KBM-7 (cell line): ENCODE results near the gene PRPF6.

Experiments used
- DNase-seq: peaks from one replicate; pipeline ENCODE4 v3.0.0-alpha.2; 2015
- in situ Hi-C: fragments of 300-500 bp; cut with MboI; formaldehyde crosslinking; loops from 2 replicates; pipeline ENCODE4 v1.14.3; 2020; ENCODE audit warnings: low sequenced_read_pairs, low pct_unique_long_range_greater_than_20kb, mixed read lengths

Gene PRPF6

DNA sequence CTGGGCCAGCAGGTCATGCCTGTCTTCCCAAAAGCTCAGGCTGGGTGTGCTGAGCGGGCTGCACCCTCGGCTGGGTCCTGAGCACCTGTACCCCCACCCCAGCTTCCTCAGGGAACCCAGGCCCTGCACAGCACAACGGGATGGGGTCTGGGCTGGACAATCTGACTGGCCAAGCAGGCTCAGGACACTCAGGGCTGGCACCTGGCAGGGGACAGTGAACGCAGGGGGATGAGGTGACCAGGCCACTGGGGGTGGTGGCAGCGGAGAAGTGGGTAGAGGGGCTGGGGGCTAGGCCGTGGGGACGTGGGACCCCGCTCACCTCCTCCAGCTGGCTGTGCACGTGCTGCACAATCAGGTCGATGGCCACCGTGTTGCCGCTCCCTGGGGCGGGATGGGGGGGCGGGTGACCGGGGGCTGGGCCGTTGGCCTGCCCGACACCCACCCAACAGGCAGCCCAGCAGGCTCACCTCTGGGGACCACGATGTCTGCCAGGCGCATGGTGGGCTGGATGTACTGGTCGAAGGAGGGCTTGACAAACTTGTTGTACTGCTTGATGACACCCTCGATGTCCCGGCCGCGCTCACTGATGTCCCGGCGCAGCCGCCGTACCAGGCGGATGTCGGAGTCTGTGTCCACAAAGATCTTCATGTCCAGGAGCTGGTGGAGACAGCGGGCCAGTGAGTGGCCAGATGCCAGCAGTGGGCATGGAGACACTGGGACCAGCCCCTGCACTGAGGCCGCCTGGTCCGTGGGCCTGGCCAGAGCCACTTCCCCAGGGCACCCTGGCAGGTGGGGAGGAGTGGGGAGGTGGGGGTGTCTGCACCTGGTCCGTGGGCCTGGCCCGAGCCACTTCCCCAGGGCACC lies 36.6 kb upstream of the PRPF6 start:
- in situ Hi-C loops: no loop called here

GRCh38 chr20:63945031-63945658 lies 35.8 kb upstream of the PRPF6 start:
- DNase-seq: no peak
- in situ Hi-C loops: no loop called here

More for the DNA sequence above, 36.6 kb upstream of the PRPF6 start:
- DNase-seq: no peak

DNA sequence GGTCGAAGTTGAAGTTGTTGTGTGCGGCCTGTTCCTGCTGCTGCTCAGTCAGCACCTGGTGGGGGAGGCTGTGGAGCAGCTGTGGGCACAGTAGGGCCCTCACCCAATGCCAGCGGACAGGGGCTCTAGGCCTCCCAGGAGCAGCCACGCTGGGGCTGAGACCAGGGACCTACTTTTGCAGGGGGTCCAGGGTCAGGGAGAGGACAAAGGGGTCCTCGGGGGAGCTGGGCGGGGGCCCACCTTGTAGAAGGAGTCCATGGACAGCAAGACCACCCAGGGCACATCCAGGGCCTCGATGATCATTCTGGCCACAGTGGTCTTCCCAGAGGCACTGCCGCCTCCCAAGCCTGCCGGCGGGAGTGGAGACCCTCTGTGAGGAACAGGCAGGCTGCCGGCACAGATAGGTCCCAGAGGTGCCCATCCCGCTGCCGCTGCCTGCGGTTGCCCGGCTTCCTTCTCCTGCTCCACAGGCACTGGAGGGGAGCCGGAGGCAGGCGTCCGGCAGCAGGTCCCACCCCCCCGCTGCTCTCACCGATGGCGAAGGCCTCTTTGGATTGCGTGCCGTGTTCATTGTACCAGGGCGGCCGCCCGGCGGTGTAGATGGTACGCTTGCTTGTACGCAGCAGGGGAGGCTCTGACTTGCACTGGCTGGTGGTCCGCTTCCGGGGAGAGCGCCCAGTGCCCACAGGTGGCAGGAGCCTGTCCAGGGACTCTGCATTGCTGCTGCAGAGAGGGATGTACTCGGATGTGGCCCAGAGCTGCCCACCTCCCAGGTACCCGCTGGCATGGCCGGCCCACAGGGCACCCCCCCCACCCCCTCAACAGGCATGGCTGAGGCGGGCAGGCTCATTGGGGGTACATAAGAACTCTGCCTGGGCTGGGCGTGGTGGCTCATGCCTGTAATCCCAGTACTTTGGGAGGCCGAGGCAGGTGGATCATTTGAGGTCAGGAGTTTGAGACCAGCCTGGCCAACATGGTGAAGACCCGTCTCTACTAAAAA lies 34.7 kb upstream of the PRPF6 start:
- DNase-seq: no peak
- in situ Hi-C loops: no loop called here

GRCh38 chr20:63946986-63947637 lies 33.8 kb upstream of the PRPF6 start:
- no peak for DNase-seq
- in situ Hi-C loops: no loop called here

GRCh38 chr20:63947638-63948456 lies 33.1 kb upstream of the PRPF6 start:
- no peak for DNase-seq
- in situ Hi-C loops: no loop called here

DNA sequence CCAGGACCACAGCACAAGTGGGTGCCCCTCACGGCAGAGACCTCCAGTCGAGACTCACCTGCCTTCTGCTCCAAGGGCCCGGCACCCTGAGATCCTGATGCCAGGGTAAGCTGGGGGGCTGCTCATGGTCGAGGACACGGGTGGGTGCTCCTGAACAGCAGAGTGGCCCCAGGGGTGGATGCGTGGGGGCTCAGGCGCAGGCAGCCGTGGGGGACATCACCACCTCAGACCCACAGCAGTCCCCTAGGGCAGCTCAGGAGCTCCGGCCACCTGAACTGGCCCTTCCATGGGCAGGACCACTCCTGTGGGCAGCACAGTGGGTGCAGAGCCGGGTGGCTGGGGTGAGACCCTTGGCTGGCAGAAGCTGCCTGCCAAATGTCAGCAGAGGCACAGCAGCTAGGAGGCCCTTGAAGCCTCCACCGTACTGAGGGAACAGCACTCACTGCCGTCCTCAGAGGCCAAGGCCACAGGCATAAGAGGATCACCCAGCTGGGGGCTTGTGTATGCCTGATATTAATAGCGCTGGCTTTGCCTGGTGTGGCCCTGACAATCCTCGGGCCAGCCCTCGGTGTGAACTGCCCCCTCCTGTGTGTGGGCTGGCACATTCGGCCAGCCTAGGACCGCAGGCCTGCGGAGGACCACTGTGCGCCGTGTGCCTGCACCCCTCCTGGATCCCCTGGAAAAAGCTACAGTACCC lies 30.1 kb upstream of the PRPF6 start:
- DNase-seq: no peak
- in situ Hi-C loops: no loop called here

DNA sequence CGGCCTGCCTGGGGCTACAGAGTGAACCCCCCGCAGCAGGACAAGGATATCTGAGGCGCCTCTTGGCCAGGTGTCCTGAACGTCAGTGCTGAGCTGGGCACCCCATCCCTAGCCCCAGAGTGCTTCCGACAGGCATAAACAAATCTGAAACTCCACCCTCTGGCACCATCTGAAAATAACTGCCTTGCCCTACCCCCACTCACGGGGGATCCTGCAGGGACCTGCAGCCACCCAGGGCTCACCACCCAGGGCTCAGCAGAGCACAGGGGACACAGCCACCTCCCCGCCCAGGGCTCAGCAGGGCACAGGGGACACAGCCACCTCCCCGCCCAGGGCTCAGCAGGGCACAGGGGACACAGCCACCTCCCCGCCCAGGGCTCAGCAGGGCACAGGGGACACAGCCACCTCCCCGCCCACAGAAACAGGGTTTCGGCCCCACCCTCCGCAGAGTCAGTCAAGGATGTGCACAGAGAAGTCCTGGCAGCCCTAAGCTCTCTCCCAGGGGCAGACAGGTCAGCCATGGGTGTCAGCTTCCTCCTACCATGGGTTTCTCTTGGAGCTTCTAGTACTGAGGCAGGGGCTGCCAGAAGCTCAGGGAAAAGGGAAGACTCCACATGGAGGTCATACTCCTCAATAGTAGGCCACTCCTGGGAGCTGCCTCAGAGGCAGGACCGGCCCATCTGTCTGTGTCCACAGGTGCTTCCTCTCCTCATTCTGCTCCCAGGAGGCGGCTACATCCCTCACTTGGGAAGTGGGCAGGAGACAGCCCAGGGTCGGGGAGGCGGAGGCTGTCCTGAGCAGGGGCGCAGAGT lies 29.3 kb upstream of the PRPF6 start:
- DNase-seq: no peak
- in situ Hi-C loops: no loop called here

GRCh38 chr20:63952210-63952535 lies 28.8 kb upstream of the PRPF6 start:
- in situ Hi-C loops: no loop called here

GRCh38 chr20:63952769-63953168 lies 28.2 kb upstream of the PRPF6 start:
- DNase-seq: no peak
- in situ Hi-C loops: no loop called here

More at GRCh38 chr20:63952210-63952535, 28.8 kb upstream of the PRPF6 start:
- DNase-seq: no peak

GRCh38 chr20:63953764-63954429 lies 27.0 kb upstream of the PRPF6 start:
- DNase-seq: no peak
- in situ Hi-C loops: no loop called here

DNA sequence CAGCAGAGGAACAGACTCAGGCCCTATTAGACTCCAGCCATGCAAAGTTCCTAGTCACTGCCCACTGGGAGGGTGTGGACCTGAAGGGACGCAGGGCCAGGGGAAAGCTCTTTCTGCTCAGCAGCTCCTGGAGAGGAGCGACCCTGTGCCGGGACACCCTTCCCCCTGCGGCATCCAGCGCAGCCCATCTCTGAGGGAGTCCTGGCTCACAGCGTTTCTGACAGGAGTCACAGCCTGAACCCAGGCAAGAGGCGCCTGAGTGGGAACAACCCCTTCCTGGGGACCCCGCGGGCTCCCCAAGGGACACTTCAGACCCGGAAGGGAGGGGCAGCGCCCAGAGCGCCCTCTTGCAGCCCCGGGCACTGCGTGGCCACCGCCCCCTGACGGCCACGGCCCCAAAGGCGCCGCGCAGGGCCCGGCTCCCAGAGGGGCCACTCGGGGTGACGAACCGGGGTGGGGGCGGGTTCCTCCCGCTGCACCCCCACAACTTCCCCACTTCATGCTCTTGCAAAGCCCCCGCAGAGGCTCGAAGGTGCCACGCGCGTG lies 25.6 kb upstream of the PRPF6 start:
- in situ Hi-C loops: no loop called here
- DNase-seq: peak; percentile 44

DNA sequence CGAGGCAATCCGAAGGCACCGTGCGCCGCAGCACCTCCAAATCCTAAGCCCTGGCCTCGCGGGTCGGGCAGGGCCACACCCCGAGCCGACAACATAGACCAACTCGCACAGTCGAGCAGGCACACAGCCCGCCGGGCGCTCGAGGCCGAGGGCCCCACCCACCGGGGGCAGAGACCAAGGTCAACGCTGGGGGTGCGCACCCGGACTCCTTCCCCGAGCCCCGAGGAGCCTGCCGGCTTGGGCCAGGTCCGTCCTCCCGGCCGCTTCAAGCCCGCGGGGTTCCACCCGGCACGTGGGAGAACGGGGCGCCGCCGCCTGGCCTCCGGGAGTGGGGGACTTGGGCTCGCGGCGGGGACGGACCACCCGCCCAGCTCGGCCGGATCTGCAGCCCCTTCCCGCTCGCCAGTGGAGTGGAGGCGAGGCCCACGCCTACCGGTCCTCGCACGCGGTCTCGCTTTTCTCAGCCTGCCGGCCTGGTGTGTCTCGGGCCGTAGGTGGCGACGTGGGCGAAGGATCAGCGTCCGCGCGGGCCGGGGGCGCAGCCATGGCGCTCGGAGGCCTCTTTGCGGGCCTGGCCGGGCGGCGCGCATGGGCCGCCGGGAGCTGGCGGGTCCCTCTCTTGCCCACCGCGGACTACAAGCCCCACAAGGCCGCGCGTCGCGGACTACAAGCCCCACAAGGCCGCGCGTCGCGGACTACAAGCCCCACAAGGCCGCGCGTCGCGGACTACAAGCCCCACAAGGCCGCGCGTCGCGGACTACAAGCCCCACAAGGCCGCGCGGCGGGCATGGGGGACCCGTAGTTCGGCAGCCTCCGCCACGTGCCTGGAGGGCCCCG lies 24.9 kb upstream of the PRPF6 start, which contains the start of gene UCKL1:
Gene UCKL1, minus strand, starts transcription at position 590 of the 837 bp plus-strand sequence. Its CDS starts 44 bp downstream, at position 546.
- in situ Hi-C loops: no loop called here
- peak; percentile 86 for DNase-seq

- DNase-seq: no peak
- in situ Hi-C loops: no loop called here
These were observed 24.3 kb upstream of the PRPF6 start for GRCh38 chr20:63956664-63957003.

GRCh38 chr20:63957004-63957689 lies 23.8 kb upstream of the PRPF6 start:
- in situ Hi-C loops: no loop called here
- peak; percentile 72 for DNase-seq
